HL-60/S4 (cell line): Measurements from ENCODE around the gene SMIM24.

ENCODE experiments used
- in situ Hi-C: fragments of 300-500 bp; cut with MboI; formaldehyde crosslinking; loops from 2 replicates; pipeline ENCODE4 v1.14.3; 2022; ENCODE audit warnings: low sequenced_read_pairs

SMIM24 gene

DNA sequence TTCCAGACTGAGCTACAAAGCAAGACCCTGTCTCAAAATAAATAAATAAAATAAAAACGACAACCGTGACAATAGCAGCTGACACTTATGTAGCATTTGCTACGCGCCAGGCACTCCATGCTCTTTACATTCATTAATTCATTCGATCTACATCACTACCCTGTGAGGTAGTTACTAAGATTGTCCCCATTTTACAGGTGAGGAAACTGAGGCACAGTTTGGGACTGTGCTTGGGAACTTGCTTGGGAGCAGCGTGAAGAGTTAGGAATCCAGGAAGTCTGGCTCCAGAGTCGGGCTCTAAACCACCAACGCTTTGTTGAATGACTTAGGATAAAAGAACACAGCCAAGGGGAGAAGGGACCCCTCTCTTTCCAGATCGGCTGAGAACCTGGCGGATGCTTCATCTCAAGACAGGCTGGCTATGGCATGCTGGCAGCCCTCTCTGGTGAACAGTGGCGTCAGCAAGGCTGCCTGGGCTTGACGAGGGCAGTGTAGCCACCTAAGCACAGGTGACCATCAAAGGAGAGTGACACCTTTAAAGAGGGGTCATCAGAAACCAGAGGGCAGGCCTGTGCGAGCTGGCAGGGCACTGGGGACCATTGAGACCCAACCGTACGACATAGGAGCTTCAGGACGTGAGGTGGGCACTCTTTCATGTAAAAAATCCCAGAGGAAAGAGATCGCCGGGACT is 19.6 kb upstream of the SMIM24 start:
- in situ Hi-C loops: loop anchor here (25.0 kb wide), 1 partner anchor 538 kb away; no protein-coding TSS in a partner anchor

- in situ Hi-C loops: loop anchor here (25.0 kb wide), 1 partner anchor 536 kb away; no protein-coding TSS in a partner anchor
Measured at GRCh38 chr19:3497757-3498520, 17.6 kb upstream of the SMIM24 start.

DNA sequence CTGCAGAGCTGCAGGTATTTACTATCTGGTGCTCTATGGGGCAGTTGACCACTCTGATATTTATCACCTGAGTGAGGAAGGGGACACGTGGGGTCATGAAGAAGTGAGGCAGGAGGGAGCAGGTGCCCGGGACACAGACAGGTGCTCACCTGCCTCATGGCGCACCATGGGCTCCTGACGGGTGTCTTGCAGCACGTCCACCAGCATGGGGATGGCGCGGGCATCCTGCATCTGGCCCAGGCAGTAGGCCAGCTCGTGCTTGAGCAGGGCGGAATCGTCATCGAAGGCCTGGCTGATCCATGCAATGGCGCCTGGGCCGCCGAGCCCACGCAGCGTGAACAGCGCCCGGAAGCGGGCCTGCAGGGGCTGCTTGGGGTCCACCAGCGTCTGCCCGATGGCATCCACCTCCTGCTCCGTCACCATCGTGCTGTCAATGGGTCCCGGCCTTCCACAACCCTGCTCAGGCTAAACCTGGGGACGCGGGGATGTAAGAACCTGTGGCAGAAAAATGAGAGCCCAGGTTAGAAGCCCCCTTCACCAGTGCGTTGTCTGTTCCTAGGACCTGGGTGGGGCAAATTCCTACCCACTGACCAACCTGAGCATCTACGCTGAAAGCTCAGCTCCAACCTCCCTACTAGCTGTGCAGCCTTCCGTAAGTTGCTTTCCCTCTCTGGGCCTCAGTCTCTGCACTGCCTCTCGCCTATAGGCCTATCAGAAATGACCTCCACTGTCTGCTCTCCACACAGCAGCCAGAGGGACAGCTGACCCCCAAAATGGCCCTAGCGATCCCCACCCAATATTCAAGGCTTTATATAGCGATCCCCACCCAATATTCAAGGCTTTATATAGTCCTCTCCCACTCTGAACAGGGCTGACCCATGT is 16.3 kb upstream of the SMIM24 start:
- in situ Hi-C loops: loop anchor here (25.0 kb wide), 1 partner anchor 534 kb away; no protein-coding TSS in a partner anchor

DNA sequence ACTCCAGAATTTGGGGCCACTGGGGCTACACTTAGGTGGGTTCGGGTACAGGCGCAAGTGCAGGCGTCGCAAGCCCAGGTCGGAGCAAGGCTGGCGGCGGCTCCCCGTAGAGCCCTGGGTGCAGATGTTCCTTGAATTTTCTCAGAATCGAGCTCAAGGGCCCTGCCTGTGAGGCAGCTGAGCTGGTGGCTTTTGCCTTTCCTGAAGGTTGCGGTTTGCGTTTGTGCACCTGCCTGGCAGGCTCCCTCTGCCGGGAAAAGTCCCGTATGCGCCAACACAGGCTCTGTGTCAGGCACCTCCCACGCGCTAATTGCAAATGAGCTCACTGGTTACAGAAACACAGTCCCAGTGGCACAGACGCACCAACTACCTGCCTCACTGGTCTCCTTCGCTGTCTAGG is 14.2 kb upstream of the SMIM24 start:
- in situ Hi-C loops: loop anchor here (25.0 kb wide), 1 partner anchor 532 kb away; no protein-coding TSS in a partner anchor

DNA sequence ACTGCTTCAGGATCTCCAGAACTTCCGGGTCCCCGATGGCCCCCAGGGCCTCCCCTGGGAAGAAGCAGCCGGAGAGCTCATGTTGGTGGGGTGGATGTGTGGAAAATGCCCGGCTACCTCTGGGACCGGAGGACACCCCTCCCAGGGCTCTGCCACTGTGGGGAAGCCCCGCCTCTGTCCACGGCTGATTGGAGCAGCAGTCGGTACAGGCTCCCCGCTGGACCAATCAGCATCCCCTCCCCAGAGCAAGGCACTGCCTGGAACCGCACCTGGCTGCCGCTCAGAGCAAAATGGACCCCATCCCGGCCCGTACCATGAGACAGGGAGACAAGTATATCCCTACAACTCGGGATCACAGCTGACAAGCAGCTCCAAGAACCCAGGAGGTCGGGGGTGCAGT is 13.7 kb upstream of the SMIM24 start:
- in situ Hi-C loops: loop anchor here (25.0 kb wide), 1 partner anchor 532 kb away; no protein-coding TSS in a partner anchor

DNA sequence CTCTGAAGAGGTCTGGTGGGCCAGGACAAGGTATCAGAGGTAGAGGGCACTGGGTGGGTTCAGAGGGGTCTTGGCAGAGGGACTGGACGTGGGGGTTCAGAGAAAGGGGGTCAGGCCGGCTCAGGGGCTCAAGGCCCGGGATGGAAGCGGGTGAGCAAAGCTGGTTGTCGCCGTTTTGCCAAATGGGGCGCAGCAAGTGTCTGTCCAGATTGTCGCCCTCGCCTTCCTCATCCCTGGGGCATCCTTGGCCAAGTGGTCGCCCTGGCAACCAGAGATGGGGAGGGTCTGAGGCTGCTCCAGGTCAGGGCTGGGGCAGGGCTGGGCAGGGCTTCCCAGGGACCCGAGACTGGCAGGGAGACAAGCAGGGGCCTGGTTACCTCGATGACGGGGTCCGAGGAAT is 13.3 kb upstream of the SMIM24 start:
- in situ Hi-C loops: loop anchor here (25.0 kb wide), 1 partner anchor 531 kb away; no protein-coding TSS in a partner anchor

DNA sequence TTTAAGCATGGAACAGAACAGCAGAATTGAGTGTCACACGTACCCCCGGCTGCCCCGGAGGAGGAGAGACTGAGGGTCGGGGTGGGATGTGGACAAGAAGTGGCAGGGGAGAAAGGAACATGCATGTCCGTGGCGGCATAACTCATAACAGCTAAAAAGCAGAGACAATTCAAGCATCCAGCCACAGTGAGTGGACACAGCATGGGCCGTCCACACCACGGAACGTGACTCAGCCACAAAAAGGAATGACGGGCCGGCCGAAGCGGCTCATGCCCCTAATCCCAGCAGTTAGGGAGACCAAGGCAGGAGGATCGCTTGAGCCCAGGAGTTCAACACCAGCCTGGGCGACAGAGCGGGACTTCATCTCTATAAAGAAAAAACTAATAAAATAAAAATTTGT is 12.6 kb upstream of the SMIM24 start:
- in situ Hi-C loops: loop anchor here (25.0 kb wide), 1 partner anchor 531 kb away; no protein-coding TSS in a partner anchor

GRCh38 chr19:3492131-3492839 is 12.0 kb upstream of the SMIM24 start:
- in situ Hi-C loops: loop anchor here (25.0 kb wide), 1 partner anchor 530 kb away; no protein-coding TSS in a partner anchor

- in situ Hi-C loops: loop anchor here (25.0 kb wide), 1 partner anchor 529 kb away; no protein-coding TSS in a partner anchor
Measured at GRCh38 chr19:3491396-3492119, 11.2 kb upstream of the SMIM24 start.

GRCh38 chr19:3483226-3483628 is 2.9 kb upstream of the SMIM24 start, which contains the start of gene SMIM44:
Gene SMIM44, minus strand, starts transcription at chr19:3483441. Its CDS starts 38 bp downstream, at chr19:3483403.
- in situ Hi-C loops: loop anchor here (25.0 kb wide), 1 partner anchor 521 kb away; no protein-coding TSS in a partner anchor

DNA sequence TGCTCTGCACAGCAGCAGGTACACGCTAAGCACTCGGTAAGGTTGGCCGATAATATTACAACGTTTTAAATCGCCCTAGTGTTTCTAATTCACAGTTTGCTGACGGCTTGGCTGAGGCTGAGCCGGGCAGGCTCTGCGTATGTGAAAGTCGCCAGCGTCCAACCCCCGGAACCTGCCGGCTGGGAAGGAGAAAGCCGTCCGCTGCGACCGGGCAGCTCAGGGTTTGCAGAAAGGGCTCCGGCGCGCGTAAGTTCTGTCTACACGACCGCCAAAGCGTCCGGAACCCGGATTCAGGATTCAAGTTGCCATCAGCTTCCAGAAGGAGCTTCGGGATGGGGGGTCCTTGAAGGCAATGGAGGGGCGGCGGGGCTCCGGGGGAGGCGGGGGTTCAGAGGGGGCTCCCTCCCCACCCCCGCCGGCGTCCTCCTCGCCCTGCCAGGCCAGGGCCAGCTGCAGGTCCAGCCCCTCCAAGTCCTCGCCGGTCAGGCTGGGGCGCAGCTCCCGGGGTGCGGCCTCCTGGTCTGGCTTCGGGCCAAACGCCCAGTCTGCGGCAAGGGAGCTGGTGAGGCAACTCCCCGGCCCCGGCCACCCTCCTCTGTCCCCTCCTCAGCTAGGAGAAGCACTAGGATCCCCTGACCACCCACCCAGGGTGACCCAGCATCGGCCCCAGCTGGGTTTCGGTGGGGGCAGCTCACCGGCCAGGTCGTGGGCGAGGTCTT is 2.3 kb upstream of the SMIM24 start:
- in situ Hi-C loops: loop anchor here (25.0 kb wide), 1 partner anchor 520 kb away; no protein-coding TSS in a partner anchor

DNA sequence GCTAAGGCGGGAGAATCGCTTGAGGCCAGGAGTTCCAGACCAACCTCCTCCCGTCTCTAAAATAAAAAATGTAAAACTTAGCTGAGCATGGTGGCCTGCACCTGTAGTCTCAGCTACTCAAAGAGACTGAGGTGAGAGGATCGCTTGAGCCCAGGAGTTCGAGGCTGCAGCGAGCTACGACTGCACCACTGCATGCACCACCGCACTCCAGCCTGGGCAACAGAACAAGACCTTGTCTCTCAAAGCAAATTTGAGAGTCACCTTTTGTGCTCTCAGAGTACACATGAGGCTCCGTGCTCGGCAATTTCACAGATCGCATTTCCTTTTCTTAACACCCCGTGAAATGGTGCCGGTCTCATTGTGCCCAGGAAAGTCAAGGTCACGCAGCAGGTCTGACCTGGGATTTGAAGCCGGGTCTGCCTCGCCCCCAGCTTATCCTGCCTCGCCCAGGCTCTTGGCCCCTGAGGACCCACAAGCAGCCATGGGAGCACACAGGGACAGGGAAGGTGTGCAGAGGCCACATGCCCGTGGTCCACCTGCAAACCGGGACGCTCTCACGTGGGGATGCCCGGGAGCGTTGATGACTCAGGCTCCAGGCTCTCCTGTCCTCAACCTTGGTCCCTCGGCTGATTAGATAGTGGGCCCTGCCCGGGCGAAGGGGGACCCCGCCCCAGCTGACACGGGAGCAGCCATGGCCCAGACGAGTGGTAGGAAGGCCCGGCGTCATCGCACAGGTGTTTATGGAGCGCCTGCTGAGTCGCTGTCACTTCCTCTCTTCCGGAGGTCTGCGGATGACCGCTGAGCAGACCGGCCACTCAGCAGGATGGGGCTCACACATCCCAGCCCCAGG is 1.1 kb upstream of the SMIM24 start:
- in situ Hi-C loops: loop anchor here (25.0 kb wide), 1 partner anchor 519 kb away; no protein-coding TSS in a partner anchor

- in situ Hi-C loops: loop anchor here (25.0 kb wide), 1 partner anchor 518 kb away; no protein-coding TSS in a partner anchor
Measured at GRCh38 chr19:3479834-3480215, 500 bp downstream of the SMIM24 start.

DNA sequence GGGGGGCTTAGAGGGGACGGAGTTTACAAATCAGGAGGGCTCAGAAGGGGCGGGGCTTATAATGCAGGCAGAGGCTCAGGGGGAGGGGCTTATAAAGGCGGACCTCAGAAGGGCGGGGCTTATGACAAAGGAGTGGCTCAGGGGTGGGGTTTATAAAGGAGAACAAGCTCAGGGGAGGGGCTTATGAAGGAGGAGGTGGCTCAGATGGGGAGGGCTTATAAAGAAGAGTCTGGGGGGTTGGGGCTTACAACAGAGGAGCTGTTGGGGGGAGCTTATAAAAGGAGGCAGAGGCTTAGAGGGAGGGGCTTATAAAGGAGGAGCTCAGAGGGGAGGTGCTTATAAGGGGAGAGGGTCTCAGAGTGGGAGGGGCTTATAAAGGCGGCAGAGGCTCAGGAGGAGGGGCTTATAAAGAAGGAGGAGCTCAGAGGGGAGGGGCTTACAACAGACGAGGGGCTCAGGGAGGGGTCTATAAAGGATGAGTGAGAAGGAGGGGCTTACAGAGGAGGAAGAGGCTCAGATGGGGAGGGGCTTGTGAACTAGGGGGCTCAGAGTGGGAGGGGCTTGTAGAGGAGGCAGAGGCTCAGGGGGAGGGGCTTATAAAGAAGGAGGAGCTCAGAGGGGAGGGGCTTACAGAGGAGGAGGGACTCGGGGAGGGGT is 1.0 kb downstream of the SMIM24 start:
- in situ Hi-C loops: loop anchor here (25.0 kb wide), 1 partner anchor 517 kb away; no protein-coding TSS in a partner anchor

- in situ Hi-C loops: loop anchor here (25.0 kb wide), 1 partner anchor 516 kb away; no protein-coding TSS in a partner anchor
Measured at GRCh38 chr19:3478409-3479176, 1.7 kb downstream of the SMIM24 start.

DNA sequence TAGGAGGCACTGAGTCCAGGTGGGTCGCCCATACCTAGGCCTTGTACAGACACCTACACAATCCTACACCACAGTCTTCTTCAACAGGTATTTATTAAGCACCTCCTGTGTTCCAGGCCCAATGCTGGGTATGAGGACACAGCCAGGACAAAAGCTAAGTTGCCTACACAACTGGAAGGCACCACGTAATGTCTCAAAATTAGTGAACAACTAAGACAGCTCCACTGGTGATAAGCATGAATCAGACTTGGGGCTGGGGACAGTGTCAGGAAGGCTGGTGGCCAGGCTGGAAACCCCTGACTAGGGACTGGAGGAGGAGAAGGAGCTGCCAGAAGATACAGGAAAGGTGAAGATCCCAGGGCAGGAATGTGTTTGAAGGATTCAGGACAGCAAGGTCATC is 2.4 kb downstream of the SMIM24 start:
- in situ Hi-C loops: loop anchor here (25.0 kb wide), 1 partner anchor 516 kb away; no protein-coding TSS in a partner anchor
